ENCODE data around the gene HECTD4.

DNA sequence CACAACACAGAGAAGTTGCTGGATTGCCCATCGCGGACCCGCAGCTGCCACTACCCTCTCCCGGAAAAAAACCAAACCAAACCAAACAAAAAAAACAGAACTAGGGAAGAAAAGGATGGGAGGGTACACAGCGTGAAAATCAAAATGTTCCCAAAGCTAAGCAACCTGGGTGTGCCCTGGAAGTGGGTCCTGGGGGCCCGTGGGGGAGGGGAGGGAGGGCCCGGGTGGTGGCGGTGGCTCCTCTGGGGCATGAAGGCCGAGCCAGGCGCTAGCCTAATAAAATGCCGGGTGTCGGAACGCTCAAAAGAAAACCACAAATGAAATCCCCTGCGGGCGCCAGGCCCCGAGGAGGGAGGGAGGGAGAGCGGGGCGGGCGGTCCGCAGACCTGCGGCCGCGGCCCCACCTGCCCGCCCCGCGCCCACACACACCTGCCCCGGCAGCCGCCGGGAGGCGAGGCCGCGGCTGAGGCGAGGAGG lies 787 bp downstream of the HECTD4 start:
- TF ChIP-seq, protein P1, sequence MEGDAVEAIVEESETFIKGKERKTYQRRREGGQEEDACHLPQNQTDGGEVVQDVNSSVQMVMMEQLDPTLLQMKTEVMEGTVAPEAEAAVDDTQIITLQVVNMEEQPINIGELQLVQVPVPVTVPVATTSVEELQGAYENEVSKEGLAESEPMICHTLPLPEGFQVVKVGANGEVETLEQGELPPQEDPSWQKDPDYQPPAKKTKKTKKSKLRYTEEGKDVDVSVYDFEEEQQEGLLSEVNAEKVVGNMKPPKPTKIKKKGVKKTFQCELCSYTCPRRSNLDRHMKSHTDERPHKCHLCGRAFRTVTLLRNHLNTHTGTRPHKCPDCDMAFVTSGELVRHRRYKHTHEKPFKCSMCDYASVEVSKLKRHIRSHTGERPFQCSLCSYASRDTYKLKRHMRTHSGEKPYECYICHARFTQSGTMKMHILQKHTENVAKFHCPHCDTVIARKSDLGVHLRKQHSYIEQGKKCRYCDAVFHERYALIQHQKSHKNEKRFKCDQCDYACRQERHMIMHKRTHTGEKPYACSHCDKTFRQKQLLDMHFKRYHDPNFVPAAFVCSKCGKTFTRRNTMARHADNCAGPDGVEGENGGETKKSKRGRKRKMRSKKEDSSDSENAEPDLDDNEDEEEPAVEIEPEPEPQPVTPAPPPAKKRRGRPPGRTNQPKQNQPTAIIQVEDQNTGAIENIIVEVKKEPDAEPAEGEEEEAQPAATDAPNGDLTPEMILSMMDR (IDR thresholded peaks at IDR 0.05; ENCODE audit: low read length), result no peak
- no peak for TF ChIP-seq EZH2 (IDR thresholded peaks at IDR 0.05; ENCODE audit: borderline replicate concordance, low read length)
